ENCODE results near the gene MADCAM1. TPM values are rescaled to one million over a fixed set of nuclear protein-coding genes. Genes with fewer than 3 reads are reported as not detected.
A peak's percentile ranks its signal among the peaks of the same experiment; 100 is the strongest.

The MADCAM1 gene
- total and polyA plus RNA-seq, 10 donors: 3.0 to 33.6 (median 5.6) TPM

DNA sequence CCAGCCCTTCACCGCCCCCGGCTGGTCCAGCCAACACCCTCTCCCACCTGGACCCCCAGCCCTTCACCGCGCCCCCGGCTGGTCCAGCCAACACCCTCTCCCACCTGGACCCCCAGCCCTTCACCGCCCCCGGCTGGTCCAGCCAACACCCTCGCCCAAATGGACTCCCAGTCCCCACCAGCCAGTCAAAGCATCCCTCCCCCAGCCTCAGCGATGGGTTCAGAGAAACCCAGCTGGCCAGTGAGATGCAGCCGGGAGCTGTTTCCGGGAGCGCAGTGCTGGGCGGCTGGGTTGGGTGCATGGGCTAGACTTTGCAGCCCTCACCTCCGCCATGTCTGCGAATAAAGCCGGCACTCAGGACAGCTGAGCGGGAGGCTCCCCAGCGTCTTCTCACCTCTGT lies 28.7 kb downstream of the MADCAM1 start:
- H3K4me3 ChIP-seq: no peak overlapping the region
- peaks cover 0 to 3% (median 0%) of the 10 kb centered on the region in 8 donors for H3K9me3 ChIP-seq
- TF ChIP-seq, protein P1, sequence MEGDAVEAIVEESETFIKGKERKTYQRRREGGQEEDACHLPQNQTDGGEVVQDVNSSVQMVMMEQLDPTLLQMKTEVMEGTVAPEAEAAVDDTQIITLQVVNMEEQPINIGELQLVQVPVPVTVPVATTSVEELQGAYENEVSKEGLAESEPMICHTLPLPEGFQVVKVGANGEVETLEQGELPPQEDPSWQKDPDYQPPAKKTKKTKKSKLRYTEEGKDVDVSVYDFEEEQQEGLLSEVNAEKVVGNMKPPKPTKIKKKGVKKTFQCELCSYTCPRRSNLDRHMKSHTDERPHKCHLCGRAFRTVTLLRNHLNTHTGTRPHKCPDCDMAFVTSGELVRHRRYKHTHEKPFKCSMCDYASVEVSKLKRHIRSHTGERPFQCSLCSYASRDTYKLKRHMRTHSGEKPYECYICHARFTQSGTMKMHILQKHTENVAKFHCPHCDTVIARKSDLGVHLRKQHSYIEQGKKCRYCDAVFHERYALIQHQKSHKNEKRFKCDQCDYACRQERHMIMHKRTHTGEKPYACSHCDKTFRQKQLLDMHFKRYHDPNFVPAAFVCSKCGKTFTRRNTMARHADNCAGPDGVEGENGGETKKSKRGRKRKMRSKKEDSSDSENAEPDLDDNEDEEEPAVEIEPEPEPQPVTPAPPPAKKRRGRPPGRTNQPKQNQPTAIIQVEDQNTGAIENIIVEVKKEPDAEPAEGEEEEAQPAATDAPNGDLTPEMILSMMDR (IDR thresholded peaks at IDR 0.05 in 8 of 11, conservative IDR thresholded peaks at IDR 0.05 in 3 of 11): no peak
- TF ChIP-seq POLR2AphosphoS5 (IDR thresholded peaks at IDR 0.05): peak in 1 of 3 donors; percentile 8
- peaks cover 0 to 2% (median 0%) of the 10 kb centered on the region in 6 donors for H3K36me3 ChIP-seq
- no peak for DNase-seq
- 45 to 79% (median 79%) methylated on average over 9 to 18 of the region's 18 CpGs for WGBS, 5 donors
- peaks cover 0 to 24% (median 0%) of the 10 kb centered on the region in 7 donors for H3K27me3 ChIP-seq (replicated peaks in 1 of 7)
- intact Hi-C loops (cut with DNase I; ENCODE audit: low total_unique reads): no loop called here
- peaks cover 0 to under 1% (median 0%) of the 10 kb centered on the region in 6 donors for H3K4me1 ChIP-seq
- H3K27ac ChIP-seq: no peak overlapping the region

DNA sequence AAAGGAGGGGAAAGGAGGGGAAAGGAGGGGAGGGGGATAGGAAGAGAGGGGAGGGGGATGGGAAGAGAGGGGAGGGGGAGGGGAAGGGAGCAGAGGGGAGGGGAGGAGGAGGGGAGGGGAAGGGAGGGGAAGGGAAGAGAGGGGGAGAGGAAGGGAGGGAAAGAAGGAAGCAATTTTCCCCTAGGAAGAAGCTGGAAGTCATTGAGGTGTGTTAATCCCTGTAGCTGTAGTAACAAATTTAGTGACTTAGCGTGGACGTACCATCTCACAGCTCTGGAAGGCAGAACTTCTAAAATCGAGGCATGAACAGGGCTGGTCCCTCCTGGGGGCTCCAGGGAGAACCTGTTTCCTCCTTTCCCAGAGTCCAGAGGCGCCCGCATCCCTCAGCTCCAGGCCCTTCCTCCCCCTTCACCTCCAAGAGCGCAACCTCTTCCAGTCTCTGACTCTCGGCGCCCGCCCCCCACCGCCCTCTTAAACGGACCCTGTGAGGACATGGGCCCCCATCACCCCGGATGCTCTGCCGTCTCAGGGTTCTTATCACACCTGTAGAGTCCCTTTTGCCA lies 29.7 kb downstream of the MADCAM1 start:
- TF ChIP-seq, protein P1 (IDR thresholded peaks at IDR 0.05 in 8 of 11, conservative IDR thresholded peaks at IDR 0.05 in 3 of 11): no peak
- TF ChIP-seq POLR2A (IDR thresholded peaks at IDR 0.05) (no peak), POLR2AphosphoS5 (IDR thresholded peaks at IDR 0.05) (no peak)
- H3K4me3 ChIP-seq: no peak overlapping the region
- peaks cover 0 to 24% (median 0%) of the 10 kb centered on the region in 7 donors for H3K27me3 ChIP-seq (replicated peaks in 1 of 7)
- WGBS, 5 donors: 58 to 67% (median 63%) methylated on average over 13 of the region's 13 CpGs
- no peaks in the 10 kb centered on the region for H3K36me3 ChIP-seq
- no peak for DNase-seq
- H3K27ac ChIP-seq: no peak overlapping the region
- peaks cover 0 to 3% (median 0%) of the 10 kb centered on the region in 8 donors for H3K9me3 ChIP-seq
- intact Hi-C loops (cut with DNase I; ENCODE audit: low total_unique reads): no loop called here
- peaks cover 5 to 9% (median 8%) of the 10 kb centered on the region in 6 donors for H3K4me1 ChIP-seq

DNA sequence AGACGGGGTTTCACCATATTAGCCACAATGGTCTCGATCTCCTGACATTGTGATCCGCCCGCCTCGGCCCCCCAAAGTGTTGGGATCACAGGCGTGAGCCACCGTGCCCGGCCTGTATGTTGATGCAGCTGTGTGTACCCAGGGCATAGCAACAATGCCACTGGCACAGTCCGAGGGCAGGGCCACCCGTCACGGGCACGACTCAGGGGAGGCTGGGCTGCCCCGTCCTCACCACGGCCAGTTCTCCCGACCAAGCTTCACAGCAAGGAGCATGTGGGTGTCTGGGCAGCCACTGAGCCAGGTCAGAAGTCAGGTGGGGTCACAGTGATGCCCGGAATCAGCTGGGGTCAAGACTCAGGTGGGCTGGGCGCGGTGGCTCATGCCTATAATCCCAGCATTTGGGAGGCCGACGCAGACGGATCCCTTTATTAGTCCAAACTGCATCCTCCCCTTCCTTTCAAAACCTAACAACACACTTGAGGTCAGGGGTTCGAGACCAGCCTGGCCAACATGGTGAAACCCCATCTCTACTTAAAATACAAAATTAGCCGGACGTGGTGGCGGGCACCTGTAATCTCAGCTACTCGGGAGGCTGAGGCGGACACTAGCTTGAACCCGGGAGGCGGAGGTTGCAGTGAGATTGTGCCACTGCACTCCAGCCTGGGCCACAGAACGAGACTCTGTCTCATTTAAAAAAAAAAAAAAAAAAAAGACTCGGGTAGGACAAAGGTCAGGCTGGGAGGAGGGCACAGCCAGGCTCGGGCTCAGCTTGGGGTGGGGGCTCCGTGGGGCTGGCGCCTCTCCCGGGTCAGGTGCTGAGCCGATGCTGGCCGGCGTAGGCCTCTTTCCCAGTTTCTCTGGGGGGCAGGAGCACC lies 34.1 kb downstream of the MADCAM1 start:
- TF ChIP-seq POLR2A (IDR thresholded peaks at IDR 0.05) (no peak), POLR2AphosphoS5 (IDR thresholded peaks at IDR 0.05) (no peak)
- TF ChIP-seq, protein P1 (IDR thresholded peaks at IDR 0.05 in 8 of 11, conservative IDR thresholded peaks at IDR 0.05 in 3 of 11): no peak
- Histone ChIP-seq H3K9me3 (no peaks in the 10 kb centered on the region), H3K27me3 (replicated peaks in 1 of 7) (peaks cover 0 to 20% (median 0%) of the 10 kb centered on the region in 7 donors), H3K4me3 (peak overlapping the region; percentile 78 to 99 (median 96)), H3K36me3 (peaks cover 0 to 11% (median 2%) of the 10 kb centered on the region in 6 donors), H3K4me1 (peaks cover 17 to 43% (median 34%) of the 10 kb centered on the region in 6 donors), H3K27ac (peak overlapping the region; percentile 92 to 99 (median 96))
- whole genome bisulfite sequencing, 5 donors: 65 to 72% (median 70%) methylated on average over 34 to 38 of the region's 38 CpGs
- intact Hi-C loops (cut with DNase I; ENCODE audit: low total_unique reads): loop anchor here (5.0 kb wide), 1 partner anchor 42 kb away; the partner anchor contains the start of gene BSG
- DNase-seq: no peak

Data from spleen (tissue), 11 donors.